IPS-18c (cell line): Measurements from ENCODE around the gene PRSS38.
A peak's percentile ranks its signal among the peaks of the same experiment; 100 is the strongest.
"Not testable (repeated sequence)": the region's sequence is repeated elsewhere in the genome, so short reads cannot be mapped to it uniquely, and the experiment has no call there.

Source experiments
- H3K4me3 ChIP-seq: 2 replicates; pipeline ENCODE4 v1.7.0; 2013; ENCODE audit warnings: low read depth, mild to moderate bottlenecking, low read length, moderate library complexity; ENCODE audit not compliant: insufficient read depth
- H3K9me3 ChIP-seq: one replicate; pipeline ENCODE4 v1.6.1; 2013; ENCODE audit warnings: mild to moderate bottlenecking, low read length, moderate library complexity; ENCODE audit not compliant: control insufficient read depth, insufficient read depth

PRSS38 gene

GRCh38 chr1:227855687-227856086 lies 40.2 kb downstream of the PRSS38 start:
- Histone ChIP-seq H3K9me3 (no peaks in the 10 kb centered on the region), H3K4me3 (no peak overlapping the region)

GRCh38 chr1:227856147-227856858 lies 40.8 kb downstream of the PRSS38 start:
- H3K9me3 ChIP-seq: no peaks in the 10 kb centered on the region
- H3K4me3 ChIP-seq: no peak overlapping the region

GRCh38 chr1:227864882-227865281 lies 49.4 kb downstream of the PRSS38 start:
- H3K4me3 ChIP-seq: no peak overlapping the region
- peaks cover 6% of the 10 kb centered on the region for H3K9me3 ChIP-seq

GRCh38 chr1:227869279-227869842 lies 53.9 kb downstream of the PRSS38 start:
- no peak overlapping the region for H3K4me3 ChIP-seq
- H3K9me3 ChIP-seq: peaks cover 6% of the 10 kb centered on the region

- peaks cover 6% of the 10 kb centered on the region for H3K9me3 ChIP-seq
- H3K4me3 ChIP-seq: no peak overlapping the region
These were observed 54.4 kb downstream of the PRSS38 start for GRCh38 chr1:227869851-227870305.

- H3K4me3 ChIP-seq: no peak overlapping the region
- H3K9me3 ChIP-seq: peaks cover 6% of the 10 kb centered on the region
These were observed 54.9 kb downstream of the PRSS38 start for GRCh38 chr1:227870366-227870765.

- not testable (repeated sequence) for H3K9me3 ChIP-seq, H3K4me3 ChIP-seq
These were observed 56.4 kb downstream of the PRSS38 start for GRCh38 chr1:227871892-227872291.

GRCh38 chr1:227877810-227878209 lies 62.3 kb downstream of the PRSS38 start:
- H3K9me3 ChIP-seq, H3K4me3 ChIP-seq: not testable (repeated sequence)

- no peaks in the 10 kb centered on the region for H3K9me3 ChIP-seq
- H3K4me3 ChIP-seq: no peak overlapping the region
These were observed 65.0 kb downstream of the PRSS38 start for GRCh38 chr1:227880342-227880924.

GRCh38 chr1:227883073-227883520 lies 67.6 kb downstream of the PRSS38 start:
- Histone ChIP-seq H3K4me3 (no peak overlapping the region), H3K9me3 (no peaks in the 10 kb centered on the region)

GRCh38 chr1:227883641-227884301 lies 68.3 kb downstream of the PRSS38 start:
- H3K4me3 ChIP-seq: no peak overlapping the region
- H3K9me3 ChIP-seq: no peaks in the 10 kb centered on the region

- H3K9me3 ChIP-seq: no peaks in the 10 kb centered on the region
- no peak overlapping the region for H3K4me3 ChIP-seq
These were observed 69.1 kb downstream of the PRSS38 start for GRCh38 chr1:227884370-227885134.

GRCh38 chr1:227885135-227885647 lies 69.7 kb downstream of the PRSS38 start:
- Histone ChIP-seq H3K4me3 (no peak overlapping the region), H3K9me3 (no peaks in the 10 kb centered on the region)

- Histone ChIP-seq H3K4me3 (no peak overlapping the region), H3K9me3 (no peaks in the 10 kb centered on the region)
These were observed 70.4 kb downstream of the PRSS38 start for GRCh38 chr1:227885648-227886502.

GRCh38 chr1:227886503-227886961 lies 71.1 kb downstream of the PRSS38 start:
- Histone ChIP-seq H3K9me3 (no peaks in the 10 kb centered on the region), H3K4me3 (peak overlapping the region; percentile 47; the same call in 1 of the 2 replicates)
